Transverse colon (tissue), 4 donors: ENCODE measurements around the gene TNNI2. TPM values are rescaled to one million over a fixed set of nuclear protein-coding genes. Genes with fewer than 3 reads are reported as not detected.

Experiments
- DNase-seq: peaks from one replicate; pipeline ENCODE4 v3.0.0-alpha.2; 2019
- H3K27ac ChIP-seq, 4 donors: fragments of 200-600 bp; sonication (generic); 2 replicates each; pipeline ENCODE4 v1.5.1; 2016 to 2018; ENCODE audit warnings: inconsistent platforms in 4 of 4
- H3K27me3 ChIP-seq: fragments of 200-600 bp; sonication (generic); 2 replicates; pipeline ENCODE4 v1.5.1; 2017; ENCODE audit warnings: inconsistent platforms
- H3K36me3 ChIP-seq, 4 donors: fragments of 200-600 bp; sonication (generic); 2 replicates each; pipeline ENCODE4 v1.5.1; 2017 to 2019; ENCODE audit warnings: inconsistent platforms in 4 of 4
- H3K4me1 ChIP-seq, 4 donors: fragments of 200-600 bp; sonication (generic); 2 replicates each; pipeline ENCODE4 v1.5.1; 2017 to 2020; ENCODE audit warnings: inconsistent platforms in 4 of 4
- H3K4me3 ChIP-seq, 4 donors: fragments of 200-600 bp; sonication (generic); 1 replicate in 1 of 4; 2 replicates in 3 of 4; pipeline versions ENCODE4 v1.5.1 to v1.6.1; 2017 to 2019; ENCODE audit warnings: inconsistent platforms in 4 of 4
- H3K9me3 ChIP-seq, 2 donors: fragments of 200-600 bp; sonication (generic); 2 replicates each; pipeline ENCODE4 v1.5.1; 2017 to 2019; ENCODE audit warnings: inconsistent platforms in 2 of 2
- EP300 ChIP-seq: sonication (generic); formaldehyde crosslinking; IDR thresholded peaks from one replicate; pipeline ENCODE4 v1.6.1; 2017; ENCODE audit warnings: antibody characterized with exemption, low read depth
- POLR2A ChIP-seq: fragments of 450-650 bp; IDR thresholded peaks from one replicate; pipeline ENCODE4 v1.6.1; 2016; ENCODE audit warnings: antibody characterized with exemption, mild to moderate bottlenecking, moderate library complexity
- POLR2AphosphoS5 ChIP-seq, 3 donors: sonication (generic); formaldehyde crosslinking; IDR thresholded peaks; one replicate each; pipeline ENCODE4 v1.6.1; 2016; ENCODE audit warnings: antibody characterized with exemption in 3 of 3
- WGBS, 2 donors: methylation state at CpG; one replicate each; pipeline ENCODE4 v1.1.5; 2018; ENCODE audit warnings: low coverage in 1 of 2; 5-methylcytosine and 5-hydroxymethylcytosine counted together
- in situ Hi-C, 4 donors: fragments of 200-750 bp; cut with MboI; loops; one replicate each; pipeline versions ENCODE4 v1.15.0 to v1.15.1; 2017; ENCODE audit warnings: low sequenced_read_pairs in 3 of 4, low pct_ligation_motif_present in 1 of 4, low pct_unique_long_range_greater_than_20kb in 1 of 4
- intact Hi-C: fragments of 100-400 bp; cut with DNase I; formaldehyde crosslinking; loops from one replicate; pipeline ENCODE4 v1.15.1; 2023; ENCODE audit warnings: low total_unique reads
- total RNA-seq, 4 donors: library from RNA; depleted of rRNA; stranded (reverse); fragments of >200 nt; gene quantifications; one replicate each; pipeline ENCODE4 v1.1.0, GENCODE V29; 2016
- TF ChIP-seq, protein P1 (sequence below), 5 experiments: fragments of 200-600 bp in 3 of 5; fragments of 450-650 bp in 2 of 5; sonication (generic) in 3 of 5; IDR thresholded peaks; 1 replicate in 2 of 5; 2 replicates in 3 of 5; pipeline ENCODE4 v1.5.1; 2016 to 2017; ENCODE audit warnings: antibody characterized with exemption in 5 of 5, inconsistent platforms in 3 of 5, mild to moderate bottlenecking in 2 of 5, moderate library complexity in 1 of 5

TNNI2 gene
- total RNA-seq, 4 donors from 2014 or later, result 3.5 to 35.9 TPM; not detected in 2

DNA sequence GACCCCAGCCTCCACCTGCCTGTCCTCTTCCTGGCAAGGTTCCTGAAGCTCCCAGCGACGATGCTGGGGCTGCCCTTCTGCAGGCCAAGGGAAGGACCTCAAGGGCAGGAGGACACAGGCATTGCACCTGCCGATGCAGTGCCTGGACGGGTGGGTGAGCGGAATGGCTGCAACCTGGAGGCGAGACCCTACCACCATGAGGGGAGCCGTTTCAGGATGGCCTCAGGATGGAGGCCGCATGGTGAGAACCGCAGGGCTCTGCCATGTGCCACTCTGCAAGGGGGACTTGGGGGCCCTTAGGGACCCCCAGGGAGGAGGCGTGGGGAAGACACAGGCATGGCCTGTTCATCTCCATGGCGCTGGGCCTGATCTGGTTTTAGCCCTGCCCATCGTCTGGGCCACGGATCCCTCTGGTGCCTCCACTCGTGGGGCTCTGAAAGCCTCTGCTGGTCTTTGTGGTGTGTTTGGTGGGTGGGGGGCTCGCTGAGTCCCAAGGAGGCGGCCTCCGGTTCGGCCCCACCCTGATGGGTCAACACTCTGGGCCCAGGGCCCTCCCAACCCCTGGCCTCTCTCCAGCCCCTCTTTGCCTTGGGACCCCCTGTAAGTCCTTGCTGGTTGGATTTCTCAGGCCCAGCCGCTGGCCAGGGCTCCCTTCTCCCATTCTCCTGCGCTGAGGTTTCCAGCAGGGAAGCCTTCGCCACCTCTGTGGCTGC is 12.8 kb downstream of the TNNI2 start:
- no peak for DNase-seq
- Histone ChIP-seq H3K4me1 (peaks cover 0 to 13% (median 5%) of the 10 kb centered on the region in 4 donors), H3K27ac (peak overlapping the region; percentile 70 to 76 (median 72)), H3K4me3 (no peak overlapping the region), H3K9me3 (no peaks in the 10 kb centered on the region), H3K36me3 (no peaks in the 10 kb centered on the region), H3K27me3 (no peaks in the 10 kb centered on the region)
- TF ChIP-seq POLR2A (no peak), POLR2AphosphoS5 (IDR thresholded peaks at IDR 0.05) (no peak), EP300 (no peak)
- TF ChIP-seq, protein P1, sequence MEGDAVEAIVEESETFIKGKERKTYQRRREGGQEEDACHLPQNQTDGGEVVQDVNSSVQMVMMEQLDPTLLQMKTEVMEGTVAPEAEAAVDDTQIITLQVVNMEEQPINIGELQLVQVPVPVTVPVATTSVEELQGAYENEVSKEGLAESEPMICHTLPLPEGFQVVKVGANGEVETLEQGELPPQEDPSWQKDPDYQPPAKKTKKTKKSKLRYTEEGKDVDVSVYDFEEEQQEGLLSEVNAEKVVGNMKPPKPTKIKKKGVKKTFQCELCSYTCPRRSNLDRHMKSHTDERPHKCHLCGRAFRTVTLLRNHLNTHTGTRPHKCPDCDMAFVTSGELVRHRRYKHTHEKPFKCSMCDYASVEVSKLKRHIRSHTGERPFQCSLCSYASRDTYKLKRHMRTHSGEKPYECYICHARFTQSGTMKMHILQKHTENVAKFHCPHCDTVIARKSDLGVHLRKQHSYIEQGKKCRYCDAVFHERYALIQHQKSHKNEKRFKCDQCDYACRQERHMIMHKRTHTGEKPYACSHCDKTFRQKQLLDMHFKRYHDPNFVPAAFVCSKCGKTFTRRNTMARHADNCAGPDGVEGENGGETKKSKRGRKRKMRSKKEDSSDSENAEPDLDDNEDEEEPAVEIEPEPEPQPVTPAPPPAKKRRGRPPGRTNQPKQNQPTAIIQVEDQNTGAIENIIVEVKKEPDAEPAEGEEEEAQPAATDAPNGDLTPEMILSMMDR (IDR thresholded peaks at IDR 0.05), result no peak
- WGBS, 2 donors, result 81% methylated on average over 14 of the region's 21 CpGs; no CpG with 5 or more reads in 1 of the 2 donors
- intact Hi-C loops (no loop called here), in situ Hi-C loops (no loop called here)

DNA sequence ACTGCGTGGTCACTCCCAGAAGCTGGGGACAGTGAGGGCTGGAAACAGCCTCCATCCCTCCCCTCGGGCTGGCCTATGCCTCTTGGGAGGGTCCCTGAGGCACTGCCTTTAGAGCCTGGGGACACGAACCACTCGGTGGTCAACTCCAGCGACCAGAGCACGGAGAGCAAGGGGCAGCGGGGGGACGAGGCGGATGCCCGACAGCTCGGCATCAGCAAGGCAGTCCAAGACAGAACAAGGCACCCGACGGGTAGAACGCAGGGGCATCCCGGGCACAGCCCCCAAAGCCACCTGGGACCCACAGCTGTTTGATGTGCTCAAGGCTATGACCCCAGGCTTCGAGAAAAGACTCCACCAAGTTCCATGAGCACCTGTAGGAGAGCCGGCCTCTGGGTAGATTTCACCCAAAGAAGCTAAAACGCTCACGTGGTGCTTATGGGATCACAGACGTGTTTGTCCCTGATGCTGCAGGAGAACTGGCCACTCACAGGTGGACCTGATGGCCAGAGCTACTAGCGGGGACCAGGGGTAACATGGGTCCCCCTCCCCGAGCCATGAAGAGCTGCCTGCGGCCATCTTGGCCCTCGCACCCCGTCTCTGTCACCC is 13.6 kb downstream of the TNNI2 start:
- WGBS, 2 donors, result 57 to 71% methylated on average over 3 to 25 of the region's 25 CpGs
- no peaks in the 10 kb centered on the region for H3K27me3 ChIP-seq
- peak overlapping the region; percentile 70 to 76 (median 72) for H3K27ac ChIP-seq
- H3K9me3 ChIP-seq, result no peaks in the 10 kb centered on the region
- DNase-seq, result no peak
- no peak for TF ChIP-seq EP300
- no peak for TF ChIP-seq POLR2A
- TF ChIP-seq POLR2AphosphoS5 (IDR thresholded peaks at IDR 0.05), result no peak
- TF ChIP-seq, protein P1 (IDR thresholded peaks at IDR 0.05), result no peak
- no peaks in the 10 kb centered on the region for H3K36me3 ChIP-seq
- intact Hi-C loops (no loop called here), in situ Hi-C loops (no loop called here)
- H3K4me1 ChIP-seq, result peaks cover 0 to 13% (median 5%) of the 10 kb centered on the region in 4 donors
- H3K4me3 ChIP-seq, result no peak overlapping the region

GRCh38 chr11:1852877-1853276 is 14.1 kb downstream of the TNNI2 start, which contains the start of gene LSP1:
TSS of gene LSP1 (plus strand) at chr11:1853084. CDS start at chr11:1853145, 61 bp downstream.
- in situ Hi-C loops, result no loop called here
- peak within 1 kb of the TSS; percentile 70 to 76 (median 72) for H3K27ac ChIP-seq
- TF ChIP-seq EP300 (no peak), POLR2AphosphoS5 (IDR thresholded peaks at IDR 0.05) (peak in 2 of 3 donors; percentile 18 to 56)
- H3K36me3 ChIP-seq, result no peaks in the 10 kb centered on the region
- H3K9me3 ChIP-seq, result no peaks in the 10 kb centered on the region
- no peaks in the 10 kb centered on the region for H3K27me3 ChIP-seq
- peak; percentile 80 for DNase-seq
- intact Hi-C loops, result no loop called here
- peaks cover 0 to 13% (median 5%) of the 10 kb centered on the region in 4 donors for H3K4me1 ChIP-seq
- WGBS, 2 donors, result 59 to 61% methylated on average over 3 to 18 of the region's 18 CpGs
- peak within 1 kb of the TSS in 3 of 4 donors; percentile 3 to 50 (median 25) for H3K4me3 ChIP-seq

- Histone ChIP-seq H3K4me3 (peak overlapping the region in 3 of 4 donors; percentile 3 to 50 (median 25)), H3K4me1 (peaks cover 0 to 13% (median 5%) of the 10 kb centered on the region in 4 donors), H3K9me3 (no peaks in the 10 kb centered on the region), H3K36me3 (no peaks in the 10 kb centered on the region), H3K27ac (peak overlapping the region; percentile 51 to 75 (median 68)), H3K27me3 (no peaks in the 10 kb centered on the region)
- in situ Hi-C loops (no loop called here), intact Hi-C loops (no loop called here)
- 27 to 65% methylated on average over 2 to 19 of the region's 19 CpGs for WGBS, 2 donors
- TF ChIP-seq POLR2A (no peak), EP300 (no peak), POLR2AphosphoS5 (IDR thresholded peaks at IDR 0.05) (no peak)
- TF ChIP-seq, protein P1 (IDR thresholded peaks at IDR 0.05), result no peak
- DNase-seq, result no peak
These were observed 14.8 kb downstream of the TNNI2 start for GRCh38 chr11:1853376-1854131.
